Left ventricle myocardium inferior (tissue), 1 donor: Measurements from ENCODE around the gene ATP8A1. TPM values are rescaled to one million over a fixed set of nuclear protein-coding genes. Genes with fewer than 3 reads are reported as not detected.
"Not testable (repeated sequence)": the region's sequence is repeated elsewhere in the genome, so short reads cannot be mapped to it uniquely, and the experiment has no call there.

ENCODE experiments used
- DNase-seq: peaks from one replicate; pipeline ENCODE4 v3.0.0-alpha.2; 2020
- H3K27ac ChIP-seq: fragments of 200-600 bp; replicated peaks from 2 replicates; pipeline ENCODE4 v1.8.0; 2021
- H3K27me3 ChIP-seq: fragments of 200-600 bp; 2 replicates; pipeline ENCODE4 v1.8.0; 2021; ENCODE audit warnings: low read depth
- H3K36me3 ChIP-seq: fragments of 200-600 bp; 2 replicates; pipeline ENCODE4 v1.8.0; 2021
- H3K4me1 ChIP-seq: fragments of 200-600 bp; 2 replicates; pipeline ENCODE4 v1.8.0; 2021
- H3K4me3 ChIP-seq: fragments of 200-600 bp; 2 replicates; pipeline ENCODE4 v1.8.0; 2021; ENCODE audit warnings: mild to moderate bottlenecking, moderate library complexity
- H3K9me3 ChIP-seq: fragments of 200-600 bp; replicated peaks from 2 replicates; pipeline ENCODE4 v1.8.0; 2021
- intact Hi-C: fragments of 100-400 bp; cut with micrococcal nuclease; formaldehyde crosslinking; loops from one replicate; pipeline ENCODE4 v1.11.0; 2022
- total RNA-seq: library from RNA; stranded (reverse); fragmentation: NEBNext Ultra II Directional; extraction: Animal tissue kit (Norgen Biotek cat#: 25700); gene quantifications from one replicate; pipeline ENCODE4 v1.2.1, GENCODE V29; 2021
- TF ChIP-seq, protein P1 (sequence below): fragments of 200-600 bp; IDR thresholded peaks from 2 replicates; pipeline ENCODE4 v1.8.0; 2021; ENCODE audit warnings: antibody characterized with exemption, mild to moderate bottlenecking, borderline replicate concordance
- donor health status: DM: no; HTN: yes; CAD: no; lungs with severe emphysema.

Gene ATP8A1
- total RNA-seq, 1 donor from 2014 or later, result 19.2 TPM

DNA sequence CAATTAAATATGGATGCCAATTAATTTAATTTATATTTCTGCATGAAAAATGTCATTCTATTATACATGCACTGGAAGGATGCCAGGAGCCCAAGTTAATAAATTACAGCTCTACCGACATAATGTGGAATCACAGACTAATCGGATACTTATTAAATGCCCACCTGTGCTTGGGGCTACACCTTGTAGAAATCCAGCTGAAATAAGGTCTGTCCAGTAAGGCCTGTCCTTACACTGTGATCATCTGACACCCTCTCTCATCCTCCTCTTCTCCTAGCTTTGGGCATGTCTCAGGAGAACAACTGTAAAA is 265.6 kb downstream of the ATP8A1 start:
- Histone ChIP-seq H3K27ac (no peak overlapping the region), H3K9me3 (no peaks in the 10 kb centered on the region), H3K4me1 (peaks cover 9% of the 10 kb centered on the region), H3K36me3 (no peaks in the 10 kb centered on the region), H3K4me3 (no peak overlapping the region), H3K27me3 (peaks cover 10% of the 10 kb centered on the region)
- intact Hi-C loops, result no loop called here
- TF ChIP-seq, protein P1, sequence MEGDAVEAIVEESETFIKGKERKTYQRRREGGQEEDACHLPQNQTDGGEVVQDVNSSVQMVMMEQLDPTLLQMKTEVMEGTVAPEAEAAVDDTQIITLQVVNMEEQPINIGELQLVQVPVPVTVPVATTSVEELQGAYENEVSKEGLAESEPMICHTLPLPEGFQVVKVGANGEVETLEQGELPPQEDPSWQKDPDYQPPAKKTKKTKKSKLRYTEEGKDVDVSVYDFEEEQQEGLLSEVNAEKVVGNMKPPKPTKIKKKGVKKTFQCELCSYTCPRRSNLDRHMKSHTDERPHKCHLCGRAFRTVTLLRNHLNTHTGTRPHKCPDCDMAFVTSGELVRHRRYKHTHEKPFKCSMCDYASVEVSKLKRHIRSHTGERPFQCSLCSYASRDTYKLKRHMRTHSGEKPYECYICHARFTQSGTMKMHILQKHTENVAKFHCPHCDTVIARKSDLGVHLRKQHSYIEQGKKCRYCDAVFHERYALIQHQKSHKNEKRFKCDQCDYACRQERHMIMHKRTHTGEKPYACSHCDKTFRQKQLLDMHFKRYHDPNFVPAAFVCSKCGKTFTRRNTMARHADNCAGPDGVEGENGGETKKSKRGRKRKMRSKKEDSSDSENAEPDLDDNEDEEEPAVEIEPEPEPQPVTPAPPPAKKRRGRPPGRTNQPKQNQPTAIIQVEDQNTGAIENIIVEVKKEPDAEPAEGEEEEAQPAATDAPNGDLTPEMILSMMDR, result no peak
- no peak for DNase-seq

DNA sequence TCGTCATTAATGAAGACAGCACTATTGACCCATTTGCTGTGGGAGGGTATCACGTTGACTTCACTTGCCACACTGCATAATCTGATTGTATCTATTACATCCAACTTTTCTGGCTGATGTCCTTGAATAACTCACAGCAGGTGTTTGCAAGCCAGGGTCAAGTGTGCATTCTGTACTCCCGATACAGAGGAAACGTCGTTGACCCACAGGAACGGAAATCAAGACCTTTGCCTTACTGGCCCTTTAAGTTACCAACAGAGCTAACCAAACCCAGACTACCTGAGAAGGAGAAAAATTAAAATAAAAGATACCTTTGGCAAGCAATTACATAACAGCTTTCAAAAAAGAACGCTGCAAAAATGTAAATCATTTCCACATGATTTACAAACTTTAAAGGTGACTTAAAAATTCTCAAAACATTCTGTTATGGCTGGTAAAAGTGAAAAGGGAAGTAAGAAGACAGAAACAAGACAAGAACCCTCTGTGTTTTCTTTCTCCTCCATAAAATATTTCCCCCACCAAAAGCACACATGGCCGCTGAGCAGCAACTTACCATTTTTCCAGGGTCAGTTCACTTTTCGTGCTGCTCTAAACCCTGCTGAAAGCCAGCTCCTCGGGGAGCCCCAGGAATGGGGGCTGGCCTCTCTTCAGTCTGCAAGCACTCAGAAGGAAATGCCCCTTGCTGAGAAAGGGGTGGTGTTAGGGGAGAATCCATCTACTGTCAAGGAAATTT is 266.1 kb downstream of the ATP8A1 start:
- H3K4me1 ChIP-seq, result peaks cover 9% of the 10 kb centered on the region
- intact Hi-C loops, result no loop called here
- DNase-seq, result no peak
- TF ChIP-seq, protein P1, result no peak
- H3K27me3 ChIP-seq, result peaks cover 5% of the 10 kb centered on the region
- no peaks in the 10 kb centered on the region for H3K9me3 ChIP-seq
- H3K27ac ChIP-seq, result no peak overlapping the region
- no peaks in the 10 kb centered on the region for H3K36me3 ChIP-seq
- H3K4me3 ChIP-seq, result no peak overlapping the region

DNA sequence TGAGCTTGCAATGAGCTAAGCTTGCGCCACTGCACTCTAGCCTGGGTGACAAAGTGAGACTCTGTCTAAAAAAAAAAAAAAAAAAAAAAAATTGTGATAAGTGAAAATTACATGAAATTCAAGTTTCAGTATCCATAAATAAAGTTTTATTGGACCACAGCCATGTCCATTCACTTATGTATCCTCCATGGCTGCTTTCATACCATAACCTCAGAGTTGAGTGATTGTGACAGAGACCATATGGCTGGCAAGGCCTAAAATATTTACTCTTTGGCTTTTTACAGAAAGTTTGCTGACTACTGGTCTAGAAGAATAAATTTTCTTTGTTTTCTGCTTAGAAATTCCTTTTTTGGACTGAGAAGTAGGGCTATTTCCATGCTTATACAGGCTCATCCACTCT is 271.4 kb downstream of the ATP8A1 start:
- H3K4me3 ChIP-seq, result no peak overlapping the region
- intact Hi-C loops, result no loop called here
- H3K27me3 ChIP-seq, result no peaks in the 10 kb centered on the region
- H3K27ac ChIP-seq, result no peak overlapping the region
- TF ChIP-seq, protein P1, result no peak
- H3K36me3 ChIP-seq, result no peaks in the 10 kb centered on the region
- DNase-seq, result no peak
- no peaks in the 10 kb centered on the region for H3K9me3 ChIP-seq
- no peaks in the 10 kb centered on the region for H3K4me1 ChIP-seq

DNA sequence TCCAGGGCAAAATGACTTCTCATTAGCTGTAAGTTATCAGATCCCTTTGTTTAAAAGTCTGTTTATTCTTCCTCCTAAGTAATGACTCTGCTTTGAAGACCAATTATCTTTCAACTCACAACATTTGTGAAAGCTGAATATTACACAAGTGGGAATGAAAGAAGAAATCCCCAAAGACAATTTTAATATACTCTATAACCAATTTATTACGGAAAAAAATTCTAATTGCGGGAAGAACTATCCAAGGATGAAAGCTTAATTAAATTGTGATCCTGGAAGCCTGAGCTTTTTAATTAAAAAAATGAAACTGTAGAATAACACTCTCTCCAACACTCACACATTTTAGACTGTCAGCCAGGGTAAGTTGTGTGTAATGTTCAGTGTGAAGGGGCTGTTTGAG is 275.2 kb downstream of the ATP8A1 start:
- Histone ChIP-seq H3K36me3 (no peaks in the 10 kb centered on the region), H3K9me3 (no peaks in the 10 kb centered on the region), H3K4me3 (no peak overlapping the region), H3K4me1 (no peaks in the 10 kb centered on the region), H3K27me3 (no peaks in the 10 kb centered on the region), H3K27ac (no peak overlapping the region)
- intact Hi-C loops, result no loop called here
- DNase-seq, result no peak
- TF ChIP-seq, protein P1, result no peak

DNA sequence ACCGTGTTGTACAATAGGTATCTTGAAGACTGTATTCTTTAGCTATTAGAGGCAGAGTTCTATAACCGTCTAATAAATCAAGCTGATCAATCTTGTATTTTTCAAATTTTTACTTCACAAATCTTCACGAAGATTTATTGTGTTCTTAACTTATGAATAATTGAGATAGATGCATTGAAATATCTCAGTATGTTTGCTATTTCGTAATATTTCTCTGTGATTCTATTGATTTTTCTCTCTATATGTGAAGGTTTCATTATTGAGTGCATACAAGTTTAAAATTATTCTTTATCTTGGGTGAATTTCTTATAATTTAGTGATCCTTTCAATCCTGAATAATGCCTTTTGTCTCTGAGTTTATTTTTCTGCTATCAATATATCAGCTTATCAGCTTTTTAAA is 279.4 kb downstream of the ATP8A1 start:
- DNase-seq, result no peak
- H3K27ac ChIP-seq, result no peak overlapping the region
- H3K4me3 ChIP-seq, result no peak overlapping the region
- no peaks in the 10 kb centered on the region for H3K9me3 ChIP-seq
- no peaks in the 10 kb centered on the region for H3K4me1 ChIP-seq
- TF ChIP-seq, protein P1, result no peak
- H3K36me3 ChIP-seq, result no peaks in the 10 kb centered on the region
- H3K27me3 ChIP-seq, result no peaks in the 10 kb centered on the region
- intact Hi-C loops, result loop anchor here (5.0 kb wide), 1 partner anchor 140 kb away; no protein-coding TSS in a partner anchor

DNA sequence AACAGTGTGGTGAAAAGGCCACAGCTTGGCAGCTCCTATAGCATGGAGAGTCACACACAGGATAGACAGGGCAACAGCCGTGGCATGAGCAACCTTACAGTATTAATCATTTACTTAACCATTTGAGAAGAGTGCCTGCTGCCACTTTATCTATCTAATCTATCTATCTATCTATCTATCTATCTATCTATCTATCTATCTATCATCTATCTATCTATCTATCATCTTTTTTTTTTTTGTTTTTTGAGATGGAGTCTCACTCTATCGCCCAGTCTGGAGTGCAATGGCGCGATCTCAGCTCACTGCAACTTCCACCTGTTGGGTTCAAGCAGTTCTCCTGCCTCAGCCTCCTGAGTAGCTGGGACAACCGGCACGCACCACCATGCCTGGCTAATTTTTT is 284.6 kb downstream of the ATP8A1 start:
- not testable (repeated sequence) for H3K27me3 ChIP-seq, DNase-seq, H3K36me3 ChIP-seq

More for the DNA sequence above, 284.6 kb downstream of the ATP8A1 start:
- H3K4me3 ChIP-seq, H3K4me1 ChIP-seq, H3K9me3 ChIP-seq, intact Hi-C loops, H3K27ac ChIP-seq: not testable (repeated sequence)
